Keratinocyte (primary cell): ENCODE data around the gene CRTC3.

Source experiments
- EZH2 ChIP-seq: IDR thresholded peaks from one replicate; pipeline ENCODE4 v1.6.1; 2012; ENCODE audit warnings: inconsistent platforms, mild to moderate bottlenecking, low read length, moderate library complexity
- TF ChIP-seq, protein P1 (sequence below), 3 experiments: IDR thresholded peaks in 1 of 3; conservative IDR thresholded peaks in 1 of 3; optimal IDR thresholded peaks in 1 of 3; 2 replicates in 2 of 3; 3 replicates in 1 of 3; pipeline versions ENCODE3 to v1.5.1; 2011; ENCODE audit warnings: low read length in 3 of 3, mild to moderate bottlenecking in 3 of 3, moderate library complexity in 2 of 3, control low read depth in 1 of 3, inconsistent platforms in 1 of 3; ENCODE audit not compliant: insufficient read depth in 2 of 3; ENCODE audit errors: extremely low read depth in 1 of 3

DNA sequence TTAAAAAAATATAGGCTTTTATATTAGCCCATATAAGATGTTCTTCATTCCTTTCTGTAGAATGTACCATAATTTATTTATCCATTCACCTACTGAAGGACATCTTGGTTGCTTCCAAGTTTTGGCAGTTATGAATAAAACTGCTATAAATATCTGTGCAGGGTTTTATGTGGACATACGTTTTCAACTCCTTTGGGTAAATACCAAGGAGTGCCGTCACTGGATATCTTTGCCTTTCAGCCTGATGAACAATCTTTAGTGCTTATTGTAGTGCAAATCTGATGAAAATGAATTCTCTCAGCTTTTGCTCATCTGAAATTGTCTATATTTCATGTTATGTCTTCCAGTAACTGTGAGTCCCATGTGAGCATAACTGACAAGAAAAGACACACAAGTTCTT lies 160.9 kb downstream of the CRTC3 start:
- TF ChIP-seq, protein P1, sequence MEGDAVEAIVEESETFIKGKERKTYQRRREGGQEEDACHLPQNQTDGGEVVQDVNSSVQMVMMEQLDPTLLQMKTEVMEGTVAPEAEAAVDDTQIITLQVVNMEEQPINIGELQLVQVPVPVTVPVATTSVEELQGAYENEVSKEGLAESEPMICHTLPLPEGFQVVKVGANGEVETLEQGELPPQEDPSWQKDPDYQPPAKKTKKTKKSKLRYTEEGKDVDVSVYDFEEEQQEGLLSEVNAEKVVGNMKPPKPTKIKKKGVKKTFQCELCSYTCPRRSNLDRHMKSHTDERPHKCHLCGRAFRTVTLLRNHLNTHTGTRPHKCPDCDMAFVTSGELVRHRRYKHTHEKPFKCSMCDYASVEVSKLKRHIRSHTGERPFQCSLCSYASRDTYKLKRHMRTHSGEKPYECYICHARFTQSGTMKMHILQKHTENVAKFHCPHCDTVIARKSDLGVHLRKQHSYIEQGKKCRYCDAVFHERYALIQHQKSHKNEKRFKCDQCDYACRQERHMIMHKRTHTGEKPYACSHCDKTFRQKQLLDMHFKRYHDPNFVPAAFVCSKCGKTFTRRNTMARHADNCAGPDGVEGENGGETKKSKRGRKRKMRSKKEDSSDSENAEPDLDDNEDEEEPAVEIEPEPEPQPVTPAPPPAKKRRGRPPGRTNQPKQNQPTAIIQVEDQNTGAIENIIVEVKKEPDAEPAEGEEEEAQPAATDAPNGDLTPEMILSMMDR (optimal IDR thresholded peaks at IDR 0.05 in 1 of 3, IDR thresholded peaks at IDR 0.05 in 1 of 3, conservative IDR thresholded peaks at IDR 0.05 in 1 of 3; ENCODE audit: extremely low read depth in 1 of 3, insufficient read depth in 2 of 3, low read length in 3 of 3): no peak
- no peak for TF ChIP-seq EZH2
